Stromal cell of bone marrow (primary cell): Measurements from ENCODE around the gene XPOT.

Experiments used
- DNase-seq: peaks from one replicate; pipeline ENCODE4 v3.0.0-alpha.2; 2012; ENCODE audit warnings: low read depth

XPOT gene

GRCh38 chr12:64469455-64470142 lies 65.4 kb downstream of the XPOT start:
- no peak for DNase-seq

GRCh38 chr12:64470495-64470894 lies 66.3 kb downstream of the XPOT start:
- DNase-seq: no peak

- no peak for DNase-seq
Observed at GRCh38 chr12:64473176-64473575, 69.0 kb downstream of the XPOT start.

- DNase-seq: no peak
Observed at GRCh38 chr12:64475518-64475917, 71.3 kb downstream of the XPOT start.

- no peak for DNase-seq
Observed at GRCh38 chr12:64476844-64477243, 72.7 kb downstream of the XPOT start.

GRCh38 chr12:64478661-64479060 lies 74.5 kb downstream of the XPOT start:
- no peak for DNase-seq

DNA sequence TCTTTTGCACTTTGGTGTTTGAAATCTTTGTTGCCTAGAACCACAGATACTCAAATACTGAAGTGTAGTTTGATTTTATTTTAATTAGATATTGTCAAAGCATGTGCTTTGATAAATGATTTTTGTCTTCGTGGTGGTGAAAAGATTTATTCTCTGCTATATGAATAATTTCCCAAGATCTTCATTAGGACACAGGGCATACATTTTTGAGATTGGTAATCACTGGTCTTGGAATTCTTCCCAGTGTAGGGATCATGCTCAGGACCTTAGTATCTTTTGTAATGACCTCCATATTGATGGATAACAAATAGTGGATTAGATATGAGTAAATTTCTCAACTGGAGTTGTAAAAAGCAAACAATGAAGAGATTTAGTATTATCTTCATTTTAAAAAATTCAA lies 76.0 kb downstream of the XPOT start:
- DNase-seq: no peak

DNA sequence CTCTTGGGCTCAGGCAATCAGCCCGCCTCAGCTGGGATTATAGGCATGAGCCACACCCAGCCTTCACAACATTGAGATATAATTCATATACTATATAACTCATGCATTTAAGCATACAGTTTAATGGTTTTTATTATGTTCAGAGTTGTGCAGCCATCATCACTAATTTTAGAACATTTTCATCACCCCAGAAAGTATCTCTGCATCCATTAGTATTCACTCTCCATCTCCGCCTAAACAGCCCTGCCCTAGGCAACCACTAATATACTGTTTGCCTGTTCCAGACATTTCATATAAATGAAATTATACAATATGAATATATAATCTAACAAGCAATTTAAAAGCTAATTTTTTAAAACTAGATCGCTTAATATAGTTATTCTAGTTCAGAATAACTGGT lies 82.5 kb downstream of the XPOT start:
- DNase-seq: no peak

DNA sequence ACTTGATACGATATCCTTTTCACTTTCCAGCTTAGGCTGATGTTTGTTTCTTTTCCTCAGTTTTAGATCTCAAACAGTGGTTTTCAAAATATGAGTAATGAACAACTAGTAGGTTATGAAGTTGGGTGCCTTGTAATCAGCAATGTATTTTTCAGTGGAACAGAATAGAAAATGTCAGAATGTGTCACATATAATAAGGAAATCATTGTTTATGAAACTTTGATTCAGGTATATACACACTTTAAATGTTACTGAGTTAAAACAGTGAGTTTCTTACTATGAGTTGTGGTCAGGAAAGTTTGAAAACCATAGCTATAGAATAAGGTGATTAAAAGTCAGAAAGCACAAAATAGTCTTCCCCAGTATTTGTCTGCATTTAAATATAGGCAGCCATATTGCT lies 87.5 kb downstream of the XPOT start:
- DNase-seq: no peak

DNA sequence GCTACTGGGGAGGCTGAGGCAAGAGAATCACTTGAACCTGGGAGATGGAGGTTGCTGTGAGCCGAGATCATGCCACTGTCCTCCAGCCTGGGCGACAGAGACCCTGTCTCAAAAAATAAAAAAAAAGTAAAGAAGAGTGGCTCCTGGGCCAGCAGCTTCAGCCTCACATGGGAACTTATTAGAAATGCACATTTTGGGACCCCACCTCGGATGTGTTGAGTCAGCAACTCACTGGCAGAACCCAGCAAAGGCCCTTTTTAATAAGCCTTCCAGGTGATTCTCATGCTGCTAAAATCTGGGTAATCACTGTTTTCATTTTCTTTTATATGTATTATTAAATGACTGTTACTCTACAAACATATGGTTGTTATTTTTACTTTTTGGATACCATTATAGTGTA lies 89.3 kb downstream of the XPOT start:
- DNase-seq: no peak

DNA sequence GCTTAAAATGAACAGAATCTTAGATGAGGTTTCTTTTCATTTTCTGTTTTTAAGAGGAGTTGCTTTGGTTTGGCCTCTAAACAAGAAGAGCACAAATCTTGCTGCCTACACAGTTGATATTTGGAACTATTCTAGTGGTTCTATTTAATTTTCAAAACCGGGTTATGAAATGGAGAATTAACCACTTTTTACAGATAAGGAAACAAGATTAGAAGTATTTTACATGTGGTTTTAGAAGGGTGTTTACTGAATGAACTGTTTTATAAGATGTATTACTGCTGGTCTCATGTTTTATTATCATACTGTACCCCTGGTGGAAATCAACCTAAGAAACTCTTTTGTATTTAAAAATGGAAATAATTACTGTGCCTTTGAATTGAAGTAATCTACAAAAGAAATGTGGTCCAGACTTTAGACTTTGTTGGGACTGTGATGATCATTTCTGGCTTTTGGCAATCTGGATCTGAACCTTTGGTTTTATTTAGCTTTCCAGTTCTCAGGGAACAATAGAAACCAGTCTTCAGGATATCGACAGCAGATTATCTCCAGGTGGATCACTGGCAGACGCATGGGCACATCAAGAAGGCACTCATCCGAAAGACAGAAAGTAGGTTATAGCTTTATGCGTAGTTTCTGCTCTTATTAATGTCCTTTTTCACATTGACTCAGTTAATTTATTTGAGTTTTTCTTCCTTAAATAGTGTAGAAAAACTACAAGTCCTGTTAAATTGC lies 91.0 kb downstream of the XPOT start:
- no peak for DNase-seq

DNA sequence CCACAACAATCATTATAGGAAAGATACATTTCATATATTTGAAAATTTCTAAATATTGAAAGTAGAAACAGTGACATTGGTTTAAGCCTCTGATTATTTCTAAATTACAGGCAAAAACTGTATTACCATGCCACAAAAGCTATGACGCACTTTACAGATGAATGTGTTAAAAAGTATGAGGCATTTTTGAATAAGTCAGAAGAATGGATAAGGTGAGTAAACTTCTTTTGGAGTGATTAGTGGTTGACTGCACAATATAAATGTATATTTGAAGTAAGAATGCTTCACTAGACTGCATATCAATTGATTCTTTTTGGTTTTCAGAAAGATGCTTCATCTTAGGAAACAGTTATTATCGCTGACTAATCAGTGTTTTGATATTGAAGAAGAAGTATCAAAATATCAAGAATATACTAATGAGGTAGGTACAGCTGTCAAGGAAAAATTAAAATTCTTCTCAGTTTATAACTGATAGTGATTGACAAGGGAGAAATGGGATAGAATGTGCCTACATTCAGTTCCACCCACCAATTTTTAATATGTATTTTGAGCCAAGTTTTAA lies 92.7 kb downstream of the XPOT start:
- DNase-seq: no peak

DNA sequence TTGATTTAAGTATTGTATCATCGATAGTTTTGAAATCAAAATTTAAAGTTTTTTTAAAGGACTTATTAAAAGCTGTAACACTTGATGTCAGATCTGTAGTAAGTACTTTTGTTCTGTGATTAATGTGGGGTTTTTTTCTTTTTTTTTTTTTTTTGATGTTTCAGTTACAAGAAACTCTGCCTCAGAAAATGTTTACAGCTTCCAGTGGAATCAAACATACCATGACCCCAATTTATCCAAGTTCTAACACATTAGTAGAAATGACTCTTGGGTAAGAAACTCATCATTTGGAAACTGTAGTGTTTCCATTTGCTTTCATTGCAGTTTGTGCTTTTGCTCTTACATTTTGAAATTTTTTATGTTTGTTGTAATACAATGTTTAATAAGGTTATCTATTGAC lies 93.3 kb downstream of the XPOT start:
- no peak for DNase-seq

GRCh38 chr12:64497903-64498302 lies 93.7 kb downstream of the XPOT start:
- no peak for DNase-seq

GRCh38 chr12:64500394-64500793 lies 96.2 kb downstream of the XPOT start:
- no peak for DNase-seq
